PC-3 (cell line): ENCODE data around the gene LHFPL5. TPM values are rescaled to one million over a fixed set of nuclear protein-coding genes. Genes with fewer than 3 reads are reported as not detected.

ENCODE experiments used
- ATAC-seq: fragments of 200-7000 bp; cut with Tn5 transposase; 2 replicates; pipeline ENCODE4 v1.9.1; 2020; ENCODE audit warnings: mild to moderate bottlenecking, moderate library complexity
- BruUV-seq: library from RNA; stranded (reverse); fragments of 400-500 nt; replicated peaks from 2 replicates; lab custom pipeline; 2021; lab: Mats Ljungman, UMichigan
- CTCF ChIA-PET: fragments of 300-600 bp; sonication (Branson Sonifier 250); formaldehyde crosslinking; loops from one replicate; lab custom pipeline; 2022; ENCODE audit warnings: antibody characterized with exemption; lab: Charles Lee
- POLR2A ChIA-PET: fragments of 300-600 bp; sonication (Branson Sonifier 250); formaldehyde crosslinking; loops from one replicate; lab custom pipeline; 2022; ENCODE audit warnings: antibody characterized with exemption; ENCODE audit not compliant: unreplicated experiment; lab: Charles Lee
- DNase-seq: peaks from one replicate; pipeline ENCODE4 v3.0.0-alpha.2; 2015
- H2AFZ ChIP-seq: fragments of 300-600 bp; sonication (generic); 2 replicates; pipeline ENCODE4 v1.6.0; 2016; ENCODE audit warnings: antibody characterized with exemption, low read length
- H3F3A ChIP-seq: fragments of 300-600 bp; sonication (generic); one replicate; pipeline ENCODE4 v1.6.0; 2017; ENCODE audit warnings: antibody characterized with exemption, low read length, control low read depth, mild to moderate bottlenecking; ENCODE audit not compliant: unreplicated experiment
- H3K27ac ChIP-seq: fragments of 300-600 bp; sonication (generic); 2 replicates; pipeline ENCODE4 v1.5.1; 2016; ENCODE audit warnings: mild to moderate bottlenecking, low read length
- H3K27me3 ChIP-seq: fragments of 300-600 bp; sonication (generic); 2 replicates; pipeline ENCODE4 v1.6.1; 2016; ENCODE audit warnings: low read length, mixed read lengths
- H3K36me3 ChIP-seq: fragments of 300-600 bp; sonication (generic); 2 replicates; pipeline ENCODE4 v1.6.1; 2016; ENCODE audit warnings: low read depth, mixed run types, low read length, mixed read lengths
- H3K4me1 ChIP-seq: fragments of 300-600 bp; sonication (generic); 2 replicates; pipeline ENCODE4 v1.5.1; 2016; ENCODE audit warnings: low read length; ENCODE audit not compliant: insufficient read depth
- H3K4me2 ChIP-seq: fragments of 300-600 bp; sonication (generic); 2 replicates; pipeline ENCODE4 v1.6.0; 2016; ENCODE audit warnings: low read length
- H3K4me3 ChIP-seq: fragments of 300-600 bp; sonication (generic); 2 replicates; pipeline ENCODE4 v1.5.1; 2016; ENCODE audit warnings: mild to moderate bottlenecking, low read length, mixed read lengths
- H3K79me2 ChIP-seq: fragments of 300-600 bp; sonication (generic); 2 replicates; pipeline ENCODE4 v1.6.1; 2017; ENCODE audit warnings: low read length, mixed read lengths
- H3K9ac ChIP-seq: fragments of 300-600 bp; sonication (generic); 2 replicates; pipeline ENCODE4 v1.6.0; 2016; ENCODE audit warnings: mild to moderate bottlenecking, low read length
- H3K9me2 ChIP-seq: fragments of 300-600 bp; sonication (generic); replicated peaks from 2 replicates; pipeline ENCODE4 v1.6.1; 2016; ENCODE audit warnings: mixed run types, low read length, mixed read lengths
- H3K9me3 ChIP-seq: fragments of 300-600 bp; sonication (generic); 2 replicates; pipeline ENCODE4 v1.6.1; 2016; ENCODE audit warnings: low read length, mixed read lengths
- H4K20me1 ChIP-seq: fragments of 300-600 bp; sonication (generic); 2 replicates; pipeline ENCODE4 v1.6.1; 2016; ENCODE audit warnings: low read length, mixed read lengths
- CTCF ChIP-seq: fragments of 300-600 bp; sonication (generic); conservative IDR thresholded peaks from 2 replicates; pipeline ENCODE4 v1.5.1; 2017; ENCODE audit warnings: antibody characterized with exemption, low read depth, mild to moderate bottlenecking, low read length
- EZH2 ChIP-seq: fragments of 300-600 bp; sonication (generic); IDR thresholded peaks from one replicate; pipeline ENCODE4 v1.6.1; 2017; ENCODE audit warnings: antibody characterized with exemption, mild to moderate bottlenecking, low read length; ENCODE audit not compliant: unreplicated experiment
- EZH2phosphoT487 ChIP-seq: fragments of 300-600 bp; sonication (generic); IDR thresholded peaks from 2 replicates; pipeline ENCODE4 v1.6.1; 2018; ENCODE audit warnings: mild to moderate bottlenecking, antibody characterized with exemption, low read length, borderline replicate concordance
- intact Hi-C: fragments of 100-400 bp; cut with micrococcal nuclease; formaldehyde crosslinking; loops from 2 replicates; pipeline ENCODE4 v1.9.0; 2023
- total RNA-seq: library from RNA; depleted of rRNA; stranded (reverse); fragments of >200 nt; gene quantifications from 2 replicates; pipeline ENCODE4 v1.2.3, GENCODE V29; 2014

LHFPL5 gene
- total RNA-seq, 1 experiment from 2014 or later = not detected

- Histone ChIP-seq H3K4me3 (no peak overlapping the region), H3K27ac (no peak overlapping the region), H4K20me1 (no peaks in the 10 kb centered on the region), H3K9ac (no peak overlapping the region), H3K79me2 (no peaks in the 10 kb centered on the region), H3K27me3 (no peaks in the 10 kb centered on the region), H3K4me2 (no peak overlapping the region), H2AFZ (no peak overlapping the region), H3K4me1 (no peaks in the 10 kb centered on the region), H3K36me3 (no peaks in the 10 kb centered on the region), H3K9me2 (no peaks in the 10 kb centered on the region), H3K9me3 (no peaks in the 10 kb centered on the region), H3F3A (no peaks in the 10 kb centered on the region)
- POLR2A ChIA-PET = interaction anchor here (0.6 kb wide), 1 partner anchor 12 kb away, joined by 4 read pairs; no protein-coding TSS in a partner anchor
- TF ChIP-seq EZH2 (no peak), EZH2phosphoT487 (no peak), CTCF (no peak)
- no TSS peak for BruUV-seq
- CTCF ChIA-PET = interaction anchor here (0.5 kb wide), 1 partner anchor 230 kb away, joined by 10 read pairs; no protein-coding TSS in a partner anchor
- intact Hi-C loops = loop anchor here (1.0 kb wide), 1 partner anchor 11 kb away; no protein-coding TSS in a partner anchor
- no peak for DNase-seq
- ATAC-seq = no peak
Observed at GRCh38 chr6:35798706-35799105, 6.4 kb upstream of the LHFPL5 start.

- Histone ChIP-seq H3F3A (no peaks in the 10 kb centered on the region), H3K4me2 (no peak overlapping the region), H4K20me1 (no peaks in the 10 kb centered on the region), H3K36me3 (no peaks in the 10 kb centered on the region), H3K27ac (no peak overlapping the region), H3K9ac (no peak overlapping the region), H3K4me3 (no peak overlapping the region), H3K27me3 (no peaks in the 10 kb centered on the region), H3K9me3 (no peaks in the 10 kb centered on the region), H2AFZ (no peak overlapping the region), H3K79me2 (no peaks in the 10 kb centered on the region), H3K4me1 (no peaks in the 10 kb centered on the region), H3K9me2 (no peaks in the 10 kb centered on the region)
- BruUV-seq = no TSS peak
- CTCF ChIA-PET = no interaction called here
- POLR2A ChIA-PET = no interaction called here
- ATAC-seq = no peak
- DNase-seq = no peak
- intact Hi-C loops = no loop called here
- TF ChIP-seq EZH2 = no peak
- no peak for TF ChIP-seq CTCF
- TF ChIP-seq EZH2phosphoT487 = no peak
Observed at GRCh38 chr6:35801148-35801547, 4.0 kb upstream of the LHFPL5 start.

- no peak overlapping the region for H2AFZ ChIP-seq
- H3K4me2 ChIP-seq = no peak overlapping the region
- intact Hi-C loops = no loop called here
- no peaks in the 10 kb centered on the region for H3F3A ChIP-seq
- DNase-seq (peak; percentile 25), ATAC-seq (no peak)
- no peaks in the 10 kb centered on the region for H3K36me3 ChIP-seq
- H3K9ac ChIP-seq = no peak overlapping the region
- ChIA-PET CTCF (no interaction called here), POLR2A (no interaction called here)
- no peaks in the 10 kb centered on the region for H3K79me2 ChIP-seq
- no peaks in the 10 kb centered on the region for H3K9me3 ChIP-seq
- no peak for TF ChIP-seq EZH2
- TF ChIP-seq EZH2phosphoT487 = no peak
- no peak for TF ChIP-seq CTCF
- no peaks in the 10 kb centered on the region for H4K20me1 ChIP-seq
- H3K4me3 ChIP-seq = no peak overlapping the region
- H3K9me2 ChIP-seq = no peaks in the 10 kb centered on the region
- BruUV-seq = no TSS peak
- H3K4me1 ChIP-seq = peaks cover 23% of the 10 kb centered on the region
- no peaks in the 10 kb centered on the region for H3K27me3 ChIP-seq
- H3K27ac ChIP-seq = no peak overlapping the region
Observed at GRCh38 chr6:35808688-35809087, 3.5 kb downstream of the LHFPL5 start.
